Neural cell (in vitro differentiated cells): ENCODE measurements around the gene STEAP1B. TPM values are rescaled to one million over a fixed set of nuclear protein-coding genes. Genes with fewer than 3 reads are reported as not detected.

Experiments used
- H2AFZ ChIP-seq: fragments of 200-600, 300-800 bp; sonication (generic), shearing (Covaris generic); 2 replicates; pipeline ENCODE4 v1.6.0; 2014; ENCODE audit warnings: low read depth, mild to moderate bottlenecking, antibody characterized with exemption, low read length, moderate library complexity
- H3F3A ChIP-seq: fragments of 200-600 bp; shearing (Covaris generic); 2 replicates; pipeline ENCODE4 v1.6.1; 2016; ENCODE audit warnings: mild to moderate bottlenecking, moderate library complexity, mixed read lengths, antibody characterized with exemption, low read length; ENCODE audit not compliant: insufficient read depth, poor library complexity, severe bottlenecking
- H3K27ac ChIP-seq: fragments of 200-600, 300-800 bp; sonication (generic), shearing (Covaris generic); 2 replicates; pipeline ENCODE4 v1.5.1; 2014; ENCODE audit warnings: mild to moderate bottlenecking, low read length, moderate library complexity
- H3K27me3 ChIP-seq: fragments of 300-800, 200-600 bp; sonication (generic), shearing (Covaris generic); 2 replicates; pipeline ENCODE4 v1.6.0; 2014; ENCODE audit warnings: mild to moderate bottlenecking, low read depth, low read length, moderate library complexity; ENCODE audit not compliant: insufficient read depth
- H3K36me3 ChIP-seq: fragments of 300-800, 200-600 bp; sonication (generic), shearing (Covaris generic); 2 replicates; pipeline ENCODE4 v1.5.1; 2014; ENCODE audit warnings: mild to moderate bottlenecking, antibody characterized with exemption, low read length, moderate library complexity; ENCODE audit not compliant: insufficient read depth
- H3K4me2 ChIP-seq: fragments of 300-800, 200-600 bp; sonication (generic), shearing (Covaris generic); 2 replicates; pipeline ENCODE4 v1.6.0; 2014; ENCODE audit warnings: mild to moderate bottlenecking, low read length
- H3K4me3 ChIP-seq: fragments of 300-800, 200-600 bp; sonication (generic), shearing (Covaris generic); 2 replicates; pipeline ENCODE4 v1.5.1; 2014; ENCODE audit warnings: mild to moderate bottlenecking, low read length, moderate library complexity
- H3K79me2 ChIP-seq: fragments of 200-600 bp; shearing (Covaris generic); replicated peaks from 2 replicates; pipeline ENCODE4 v1.6.0; 2014; ENCODE audit warnings: mild to moderate bottlenecking, low read length, moderate library complexity; ENCODE audit not compliant: insufficient read depth
- H3K9ac ChIP-seq: fragments of 300-800, 200-600 bp; sonication (generic), shearing (Covaris generic); 2 replicates; pipeline ENCODE4 v1.6.1; 2016; ENCODE audit warnings: mild to moderate bottlenecking, low read length, mixed read lengths
- H3K9me2 ChIP-seq: fragments of 200-600 bp; shearing (Covaris generic); 2 replicates; pipeline ENCODE4 v1.6.1; 2016; ENCODE audit warnings: mild to moderate bottlenecking, low read length, mixed read lengths; ENCODE audit not compliant: insufficient read depth
- H3K9me3 ChIP-seq: fragments of 200-600, 300-800 bp; sonication (generic), shearing (Covaris generic); 2 replicates; pipeline ENCODE4 v1.6.1; 2016; ENCODE audit warnings: mild to moderate bottlenecking, mixed run types, low read length, moderate library complexity, mixed read lengths
- H4K20me1 ChIP-seq: fragments of 200-600 bp; shearing (Covaris generic); 2 replicates; pipeline ENCODE4 v1.6.1; 2016; ENCODE audit warnings: mild to moderate bottlenecking, mixed run types; ENCODE audit not compliant: insufficient read depth
- CTCF ChIP-seq: fragments of 450-650 bp; IDR thresholded peaks from 2 replicates; pipeline ENCODE4 v1.5.1; 2014; ENCODE audit warnings: antibody characterized with exemption, mild to moderate bottlenecking, moderate library complexity; ENCODE audit not compliant: poor library complexity, severe bottlenecking
- EP300 ChIP-seq: fragments of 450-650 bp; conservative IDR thresholded peaks from 2 replicates; pipeline ENCODE4 v1.6.1; 2014; ENCODE audit warnings: antibody characterized with exemption, mild to moderate bottlenecking, moderate library complexity; ENCODE audit not compliant: poor library complexity, severe bottlenecking
- EZH2 ChIP-seq: fragments of 200-600, 300-800 bp; shearing (Covaris generic), sonication (generic); IDR thresholded peaks from 2 replicates; pipeline ENCODE4 v1.6.1; 2014; ENCODE audit warnings: antibody characterized with exemption, low read length, borderline replicate concordance, mild to moderate bottlenecking; ENCODE audit not compliant: insufficient read depth, poor library complexity, severe bottlenecking
- MXI1 ChIP-seq: fragments of 450-650 bp; conservative IDR thresholded peaks from 2 replicates; pipeline ENCODE4 v1.6.1; 2014; ENCODE audit warnings: antibody characterized with exemption, mild to moderate bottlenecking; ENCODE audit not compliant: poor library complexity, severe bottlenecking
- POLR2AphosphoS5 ChIP-seq: IDR thresholded peaks from 2 replicates; pipeline ENCODE4 v1.6.1; 2012
- RAD21 ChIP-seq: fragments of 450-650 bp; conservative IDR thresholded peaks from 2 replicates; pipeline ENCODE4 v1.6.1; 2014; ENCODE audit warnings: antibody characterized with exemption, mild to moderate bottlenecking, moderate library complexity
- SMC3 ChIP-seq: fragments of 450-650 bp; conservative IDR thresholded peaks from 2 replicates; pipeline ENCODE4 v1.6.1; 2014; ENCODE audit warnings: antibody characterized with exemption, mild to moderate bottlenecking, moderate library complexity; ENCODE audit not compliant: poor library complexity
- TAF1 ChIP-seq: IDR thresholded peaks from 2 replicates; pipeline ENCODE4 v1.6.1; 2012; ENCODE audit warnings: low read depth
- polyA plus RNA-seq: library from polyadenylated mRNA; depleted of rRNA; stranded (reverse); fragments of >200 nt; gene quantifications from 2 replicates; pipeline ENCODE4 v1.2.3, GENCODE V29; 2014
- TF ChIP-seq, protein P1 (sequence below): IDR thresholded peaks from 2 replicates; pipeline ENCODE4 v1.6.1; 2012; ENCODE audit warnings: borderline replicate concordance

STEAP1B gene
- polyA plus RNA-seq, 1 donor from 2014 or later: 0.51 TPM

GRCh38 chr7:22420008-22420407 is 80.0 kb downstream of the STEAP1B start:
- Histone ChIP-seq H3K27me3 (no peaks in the 10 kb centered on the region), H2AFZ (no peak overlapping the region), H3K9me2 (no peaks in the 10 kb centered on the region), H3K4me2 (no peak overlapping the region), H4K20me1 (no peaks in the 10 kb centered on the region), H3K4me3 (no peak overlapping the region), H3K9me3 (no peaks in the 10 kb centered on the region), H3K9ac (no peak overlapping the region), H3K27ac (no peak overlapping the region), H3K79me2 (no peaks in the 10 kb centered on the region), H3K36me3 (no peaks in the 10 kb centered on the region), H3F3A (no peaks in the 10 kb centered on the region)
- no peak for TF ChIP-seq EZH2

DNA sequence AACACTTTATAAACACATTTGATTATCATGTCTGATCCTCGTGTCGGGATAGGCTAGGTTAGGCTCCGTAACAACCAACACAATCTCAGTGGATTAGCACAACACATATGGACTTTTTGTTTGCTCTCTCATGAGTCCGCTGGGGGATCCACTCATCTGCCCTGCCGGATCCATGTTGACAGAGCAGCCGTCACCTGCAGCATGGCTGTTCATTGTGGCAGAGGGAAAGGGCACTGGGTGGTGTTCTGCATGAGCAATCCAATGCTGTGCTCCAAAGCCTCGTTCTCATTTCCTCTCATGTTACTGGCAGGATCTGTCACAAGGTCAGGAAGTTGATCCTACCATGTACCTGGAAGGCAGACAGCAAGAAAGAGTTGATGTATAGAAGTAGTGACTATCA is 80.5 kb downstream of the STEAP1B start:
- Histone ChIP-seq H3K27me3 (no peaks in the 10 kb centered on the region), H3K9ac (no peak overlapping the region), H3K79me2 (no peaks in the 10 kb centered on the region), H3K27ac (no peak overlapping the region), H3K9me3 (no peaks in the 10 kb centered on the region), H2AFZ (no peak overlapping the region), H3K9me2 (no peaks in the 10 kb centered on the region), H3F3A (no peaks in the 10 kb centered on the region), H3K4me2 (no peak overlapping the region), H3K4me3 (no peak overlapping the region), H3K36me3 (no peaks in the 10 kb centered on the region), H4K20me1 (no peaks in the 10 kb centered on the region)
- TF ChIP-seq EP300: no peak

DNA sequence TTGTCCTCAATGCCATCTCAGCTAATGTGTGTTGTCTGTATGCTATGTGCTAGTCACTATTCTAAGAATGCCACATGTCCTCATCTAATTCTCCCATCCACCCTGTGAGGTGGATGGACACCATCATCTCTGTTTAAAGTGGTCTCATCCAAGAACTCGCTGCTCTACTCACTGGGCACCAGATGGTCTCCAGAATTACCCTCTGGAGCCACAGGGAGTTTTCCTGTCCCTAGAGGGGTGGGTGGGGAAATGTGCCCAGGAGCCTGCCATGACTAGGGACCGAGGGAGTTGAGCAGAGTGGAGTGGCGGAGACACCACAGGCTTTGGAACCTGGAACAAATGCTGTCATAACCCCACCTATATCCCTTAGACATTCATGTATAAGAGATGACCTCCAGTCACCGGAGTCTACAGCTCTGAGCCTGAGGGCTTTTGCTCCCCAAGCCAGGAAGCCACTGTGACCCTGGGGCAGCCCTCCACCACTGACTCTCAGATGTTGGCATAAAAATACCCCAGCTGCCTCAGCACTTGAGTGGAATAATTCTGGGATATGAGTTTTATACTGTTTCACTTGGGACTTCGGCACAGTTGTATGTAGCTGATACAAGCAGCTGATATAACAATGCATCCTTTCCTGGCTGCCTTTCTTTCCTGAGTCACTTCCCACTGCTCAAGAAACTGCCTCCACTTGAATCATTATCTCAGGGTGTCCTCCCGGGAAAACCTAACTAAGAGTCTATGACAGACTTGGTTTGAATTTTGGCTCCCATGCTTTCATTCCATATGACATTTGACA is 81.5 kb downstream of the STEAP1B start:
- no peak overlapping the region for H3K4me2 ChIP-seq
- H4K20me1 ChIP-seq: no peaks in the 10 kb centered on the region
- no peaks in the 10 kb centered on the region for H3K9me3 ChIP-seq
- no peak overlapping the region for H3K4me3 ChIP-seq
- H3K27ac ChIP-seq: no peak overlapping the region
- no peak overlapping the region for H3K9ac ChIP-seq
- no peaks in the 10 kb centered on the region for H3K36me3 ChIP-seq
- H2AFZ ChIP-seq: no peak overlapping the region
- no peaks in the 10 kb centered on the region for H3F3A ChIP-seq
- H3K79me2 ChIP-seq: no peaks in the 10 kb centered on the region
- no peaks in the 10 kb centered on the region for H3K27me3 ChIP-seq
- H3K9me2 ChIP-seq: no peaks in the 10 kb centered on the region
- no peak for TF ChIP-seq TAF1
- TF ChIP-seq EP300: no peak
- TF ChIP-seq, protein P1, sequence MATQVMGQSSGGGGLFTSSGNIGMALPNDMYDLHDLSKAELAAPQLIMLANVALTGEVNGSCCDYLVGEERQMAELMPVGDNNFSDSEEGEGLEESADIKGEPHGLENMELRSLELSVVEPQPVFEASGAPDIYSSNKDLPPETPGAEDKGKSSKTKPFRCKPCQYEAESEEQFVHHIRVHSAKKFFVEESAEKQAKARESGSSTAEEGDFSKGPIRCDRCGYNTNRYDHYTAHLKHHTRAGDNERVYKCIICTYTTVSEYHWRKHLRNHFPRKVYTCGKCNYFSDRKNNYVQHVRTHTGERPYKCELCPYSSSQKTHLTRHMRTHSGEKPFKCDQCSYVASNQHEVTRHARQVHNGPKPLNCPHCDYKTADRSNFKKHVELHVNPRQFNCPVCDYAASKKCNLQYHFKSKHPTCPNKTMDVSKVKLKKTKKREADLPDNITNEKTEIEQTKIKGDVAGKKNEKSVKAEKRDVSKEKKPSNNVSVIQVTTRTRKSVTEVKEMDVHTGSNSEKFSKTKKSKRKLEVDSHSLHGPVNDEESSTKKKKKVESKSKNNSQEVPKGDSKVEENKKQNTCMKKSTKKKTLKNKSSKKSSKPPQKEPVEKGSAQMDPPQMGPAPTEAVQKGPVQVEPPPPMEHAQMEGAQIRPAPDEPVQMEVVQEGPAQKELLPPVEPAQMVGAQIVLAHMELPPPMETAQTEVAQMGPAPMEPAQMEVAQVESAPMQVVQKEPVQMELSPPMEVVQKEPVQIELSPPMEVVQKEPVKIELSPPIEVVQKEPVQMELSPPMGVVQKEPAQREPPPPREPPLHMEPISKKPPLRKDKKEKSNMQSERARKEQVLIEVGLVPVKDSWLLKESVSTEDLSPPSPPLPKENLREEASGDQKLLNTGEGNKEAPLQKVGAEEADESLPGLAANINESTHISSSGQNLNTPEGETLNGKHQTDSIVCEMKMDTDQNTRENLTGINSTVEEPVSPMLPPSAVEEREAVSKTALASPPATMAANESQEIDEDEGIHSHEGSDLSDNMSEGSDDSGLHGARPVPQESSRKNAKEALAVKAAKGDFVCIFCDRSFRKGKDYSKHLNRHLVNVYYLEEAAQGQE: no peak
- TF ChIP-seq CTCF: no peak
- no peak for TF ChIP-seq EZH2
- TF ChIP-seq POLR2AphosphoS5: no peak
- TF ChIP-seq MXI1: no peak
- TF ChIP-seq SMC3: no peak
- TF ChIP-seq RAD21: no peak
